WTC11 (cell line): ENCODE results near the gene PACSIN3. TPM values are rescaled to one million over a fixed set of nuclear protein-coding genes. Genes with fewer than 3 reads are reported as not detected.

ENCODE experiments used
- ARID4B ChIP-seq: sonication (generic); formaldehyde crosslinking; IDR thresholded peaks from 2 replicates; pipeline ENCODE4 v1.8.0; 2023; ENCODE audit warnings: missing genetic modification reagents, mild to moderate bottlenecking, borderline replicate concordance
- CDX4 ChIP-seq: fragments of 250-450 bp; sonication (Bioruptor Pico); IDR thresholded peaks from 2 replicates; pipeline ENCODE4 v1.9.0; 2021; ENCODE audit warnings: moderate library complexity, mild to moderate bottlenecking, inconsistent platforms, borderline replicate concordance
- CREM ChIP-seq: sonication (generic); formaldehyde crosslinking; IDR thresholded peaks from 2 replicates; pipeline ENCODE4 v1.8.1; 2022; ENCODE audit warnings: mild to moderate bottlenecking, missing genetic modification reagents, moderate library complexity
- ELF4 ChIP-seq: sonication (generic); formaldehyde crosslinking; IDR thresholded peaks from 2 replicates; pipeline ENCODE4 v1.8.1; 2022; ENCODE audit warnings: low read depth, mild to moderate bottlenecking, moderate library complexity, missing genetic modification reagents
- EMX1 ChIP-seq: fragments of 250-450 bp; sonication (Bioruptor Pico); IDR thresholded peaks from 2 replicates; pipeline ENCODE4 v1.8.0; 2021; ENCODE audit warnings: mild to moderate bottlenecking
- ESRRA ChIP-seq: sonication (generic); formaldehyde crosslinking; IDR thresholded peaks from 2 replicates; pipeline ENCODE4 v1.8.1; 2022; ENCODE audit warnings: mild to moderate bottlenecking, missing genetic modification reagents, borderline replicate concordance
- MAX ChIP-seq: sonication (generic); formaldehyde crosslinking; IDR thresholded peaks from 2 replicates; pipeline ENCODE4 v1.8.0; 2022; ENCODE audit warnings: mild to moderate bottlenecking, missing genetic modification reagents
- NR1H2 ChIP-seq: sonication (generic); formaldehyde crosslinking; IDR thresholded peaks from 2 replicates; pipeline ENCODE4 v1.9.0; 2021; ENCODE audit warnings: mild to moderate bottlenecking, moderate library complexity, missing genetic modification reagents
- NR2C2 ChIP-seq: sonication (generic); formaldehyde crosslinking; IDR thresholded peaks from 2 replicates; pipeline ENCODE4 v1.8.0; 2022; ENCODE audit warnings: mild to moderate bottlenecking, missing genetic modification reagents
- NR3C1 ChIP-seq: sonication (generic); formaldehyde crosslinking; conservative IDR thresholded peaks from 2 replicates; pipeline ENCODE4 v1.8.1; 2023; ENCODE audit warnings: low read depth, mild to moderate bottlenecking, missing genetic modification reagents
- PRRX2 ChIP-seq: fragments of 250-450 bp; sonication (Bioruptor Pico); IDR thresholded peaks from 2 replicates; pipeline ENCODE4 v1.8.0; 2021; ENCODE audit warnings: mild to moderate bottlenecking
- RORB ChIP-seq: fragments of 250-450 bp; sonication (Bioruptor Pico); IDR thresholded peaks from 2 replicates; pipeline ENCODE4 v1.9.0; 2021; ENCODE audit warnings: mild to moderate bottlenecking
- SMAD4 ChIP-seq: sonication (generic); formaldehyde crosslinking; IDR thresholded peaks from 2 replicates; pipeline ENCODE4 v1.8.0; 2022; ENCODE audit warnings: mild to moderate bottlenecking, missing genetic modification reagents
- SP1 ChIP-seq: sonication (generic); formaldehyde crosslinking; conservative IDR thresholded peaks from 2 replicates; pipeline ENCODE4 v1.8.1; 2022; ENCODE audit warnings: missing genetic modification reagents
- USF2 ChIP-seq: sonication (generic); formaldehyde crosslinking; IDR thresholded peaks from 2 replicates; pipeline ENCODE4 v1.8.1; 2023; ENCODE audit warnings: mild to moderate bottlenecking, missing genetic modification reagents, moderate library complexity
- ZBTB21 ChIP-seq: sonication (generic); formaldehyde crosslinking; IDR thresholded peaks from 2 replicates; pipeline ENCODE4 v1.8.1; 2023; ENCODE audit warnings: mild to moderate bottlenecking, missing genetic modification reagents, borderline replicate concordance
- ZNF232 ChIP-seq: sonication (generic); formaldehyde crosslinking; IDR thresholded peaks from 2 replicates; pipeline ENCODE4 v1.8.0; 2022; ENCODE audit warnings: mild to moderate bottlenecking, missing genetic modification reagents
- ZNF317 ChIP-seq: sonication (generic); formaldehyde crosslinking; IDR thresholded peaks from 2 replicates; pipeline ENCODE4 v1.8.1; 2023; ENCODE audit warnings: low read depth, mild to moderate bottlenecking, moderate library complexity, missing genetic modification reagents, borderline replicate concordance
- ZNF396 ChIP-seq: fragments of 250-450 bp; sonication (Bioruptor Pico); IDR thresholded peaks from 2 replicates; pipeline ENCODE4 v1.8.0; 2021; ENCODE audit warnings: mild to moderate bottlenecking, moderate library complexity, borderline replicate concordance
- ZNF425 ChIP-seq: fragments of 250-450 bp; sonication (Bioruptor Pico); conservative IDR thresholded peaks from 2 replicates; pipeline ENCODE4 v1.9.0; 2021; ENCODE audit warnings: mild to moderate bottlenecking
- ZNF532 ChIP-seq: fragments of 250-450 bp; sonication (Bioruptor Pico); IDR thresholded peaks from 2 replicates; pipeline ENCODE4 v1.9.0; 2021; ENCODE audit warnings: mild to moderate bottlenecking, borderline replicate concordance
- ZNF671 ChIP-seq: fragments of 250-450 bp; sonication (Bioruptor Pico); IDR thresholded peaks from 2 replicates; pipeline ENCODE4 v1.8.0; 2021; ENCODE audit warnings: mild to moderate bottlenecking
- ZSCAN18 ChIP-seq: fragments of 250-450 bp; sonication (Bioruptor Pico); IDR thresholded peaks from 2 replicates; pipeline ENCODE4 v2.1.2; 2022; ENCODE audit warnings: mild to moderate bottlenecking, moderate library complexity
- total RNA-seq: library from RNA; stranded (reverse); gene quantifications from 3 replicates; pipeline ENCODE4 v1.2.3, GENCODE V29; 2021

The PACSIN3 gene
- total RNA-seq, 1 experiment from 2014 or later, result 76.8 TPM

- no peak for TF ChIP-seq ZNF425 (CRISPR knock-in tag)
- no peak for TF ChIP-seq CDX4 (CRISPR knock-in tag)
- no peak for TF ChIP-seq NR3C1 (CRISPR knock-in tag)
- TF ChIP-seq ZNF532 (CRISPR knock-in tag), result no peak
- TF ChIP-seq SP1 (CRISPR knock-in tag), result peak; percentile 91
- no peak for TF ChIP-seq ZSCAN18 (CRISPR knock-in tag)
- TF ChIP-seq PRRX2 (CRISPR knock-in tag), result 0 out of 2 replicates have a peak, but pooled peaks have one; percentile 14
- no peak for TF ChIP-seq ZNF317 (CRISPR knock-in tag)
- TF ChIP-seq ZBTB21, result no peak
- 0 out of 2 replicates have a peak, but pooled peaks have one; percentile 74 for TF ChIP-seq EMX1 (CRISPR knock-in tag)
- no peak; the same call in 1 of the 2 replicates for TF ChIP-seq ARID4B
- peak; percentile 65; the same call in 1 of the 2 replicates for TF ChIP-seq ZNF232 (CRISPR knock-in tag)
- TF ChIP-seq SMAD4 (CRISPR knock-in tag), result peak; percentile 69; the same call in 1 of the 2 replicates
- no peak for TF ChIP-seq RORB (CRISPR knock-in tag)
- no peak for TF ChIP-seq NR1H2 (CRISPR knock-in tag)
- no peak; the same call in 1 of the 2 replicates for TF ChIP-seq CREM (CRISPR knock-in tag)
- TF ChIP-seq USF2 (CRISPR knock-in tag), result no peak
- TF ChIP-seq ELF4 (CRISPR knock-in tag), result no peak
- no peak for TF ChIP-seq ZNF671 (CRISPR knock-in tag)
- TF ChIP-seq NR2C2 (CRISPR knock-in tag), result no peak
- TF ChIP-seq MAX (CRISPR knock-in tag), result no peak
- no peak for TF ChIP-seq ZNF396 (CRISPR knock-in tag)
- no peak for TF ChIP-seq ESRRA (CRISPR knock-in tag)
Measured at GRCh38 chr11:47176328-47177228, 9.7 kb downstream of the PACSIN3 start, which contains the start of gene ARFGAP2 (continued).
